ENCODE results near the gene CD302.
"Not testable (repeated sequence)": the region's sequence is repeated elsewhere in the genome, so short reads cannot be mapped to it uniquely, and the experiment has no call there.

The CD302 gene, protein sequence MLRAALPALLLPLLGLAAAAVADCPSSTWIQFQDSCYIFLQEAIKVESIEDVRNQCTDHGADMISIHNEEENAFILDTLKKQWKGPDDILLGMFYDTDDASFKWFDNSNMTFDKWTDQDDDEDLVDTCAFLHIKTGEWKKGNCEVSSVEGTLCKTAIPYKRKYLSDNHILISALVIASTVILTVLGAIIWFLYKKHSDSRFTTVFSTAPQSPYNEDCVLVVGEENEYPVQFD

GRCh38 chr2:159797543-159798375 is at the start of gene CD302:
Gene CD302 (minus strand): TSS chr2:159798208. CDS start chr2:159798198, 10 bp downstream.
- DNase-seq, result peak in 3 of 4 experiments; percentile 1 to 9 (median 3)

- no peak for DNase-seq
These were observed 48.6 kb upstream of the CD302 start for GRCh38 chr2:159846564-159846963.

DNA sequence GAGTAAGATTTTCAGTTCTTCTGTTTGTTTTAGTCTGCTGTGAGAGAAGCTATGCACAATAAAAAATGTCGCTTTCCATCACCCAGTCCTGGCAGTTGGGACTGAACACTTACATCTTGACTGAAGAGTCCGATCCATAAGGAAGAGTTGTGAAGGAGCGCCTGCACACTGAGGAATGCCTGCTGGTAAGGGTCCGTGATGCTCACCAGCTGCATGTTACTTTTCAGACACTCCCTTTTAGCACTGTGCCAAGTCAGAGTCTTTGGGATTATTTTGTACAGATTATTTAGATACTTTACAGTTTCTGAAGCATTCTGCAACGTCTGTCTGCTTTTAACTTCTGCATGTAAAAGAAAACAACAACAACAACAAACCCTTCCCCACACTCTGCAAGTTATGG is 42.6 kb upstream of the CD302 start:
- no peak for DNase-seq

DNA sequence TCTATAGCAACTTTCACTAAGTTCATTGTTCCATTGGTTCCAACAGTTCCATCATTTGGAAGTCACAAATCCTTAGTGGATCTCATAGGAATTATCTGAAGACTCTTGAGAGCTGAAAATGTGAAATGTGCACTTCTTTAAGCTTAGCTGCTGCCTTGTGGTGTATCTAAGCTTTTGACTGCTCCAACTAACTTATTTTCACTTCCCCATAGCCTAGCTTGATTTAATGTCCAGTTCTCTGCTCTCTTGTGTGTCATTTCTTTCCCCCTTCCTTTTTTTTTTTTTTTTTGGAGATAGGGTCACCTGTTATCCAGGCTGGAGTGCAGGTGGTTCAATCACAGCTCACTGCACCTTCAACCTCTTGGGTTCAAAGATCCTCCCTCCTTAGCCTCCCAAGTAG is 34.9 kb upstream of the CD302 start:
- DNase-seq, result no peak

DNA sequence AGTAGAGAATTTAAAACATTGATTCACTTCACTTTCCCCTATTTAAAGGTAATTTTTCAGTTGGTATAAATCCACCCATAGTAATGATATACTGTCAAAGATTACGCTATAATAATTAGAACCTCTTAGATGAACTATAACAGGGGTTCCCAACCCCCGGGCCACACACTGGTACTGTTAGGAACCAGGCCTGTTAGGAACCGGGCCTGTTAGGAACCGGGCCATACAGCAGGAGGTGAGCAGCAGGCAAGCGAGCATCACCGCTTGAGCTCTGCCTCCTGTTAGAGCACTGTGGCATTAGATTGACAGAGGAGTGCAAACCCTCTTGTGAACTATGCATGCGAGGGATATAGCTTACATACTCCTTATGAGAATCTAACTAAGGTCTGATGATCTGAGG is 34.0 kb upstream of the CD302 start:
- no peak for DNase-seq

DNA sequence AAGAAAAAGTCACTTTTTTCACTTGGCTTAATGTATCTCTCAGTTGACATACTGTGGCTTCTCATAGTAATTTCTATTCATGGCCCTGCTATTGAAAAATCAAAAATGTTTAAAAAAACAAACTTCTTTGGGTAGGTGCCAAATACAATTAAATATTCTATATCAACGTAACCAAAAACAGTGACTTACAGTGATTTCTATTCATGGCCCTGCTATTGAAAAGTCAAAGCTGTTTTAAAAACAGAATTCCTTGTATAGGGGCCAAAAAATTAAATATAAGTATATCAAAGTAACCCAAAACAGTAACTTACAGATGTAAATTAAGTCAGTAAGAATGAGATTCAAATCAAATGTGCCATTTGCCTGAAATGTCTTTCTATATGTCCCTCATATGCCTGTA is 31.4 kb upstream of the CD302 start:
- DNase-seq, result no peak

DNA sequence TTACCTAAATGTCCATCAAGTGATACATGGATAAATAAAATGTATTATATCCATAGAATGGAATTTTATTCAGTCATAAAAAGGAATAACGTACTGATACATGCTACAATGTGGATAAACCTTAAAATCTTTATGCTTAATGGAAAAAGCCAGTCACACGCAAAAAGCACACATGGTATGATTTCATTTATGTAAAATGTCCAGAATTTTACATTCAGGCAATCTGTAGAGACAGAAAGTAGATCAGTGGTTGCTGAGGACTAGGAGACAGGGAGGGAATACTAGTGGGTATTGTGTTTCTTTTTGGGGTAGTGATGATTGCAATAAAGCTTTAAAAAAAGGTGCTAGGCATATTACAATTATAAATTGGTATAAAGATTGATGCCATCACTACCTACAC is 30.7 kb upstream of the CD302 start:
- DNase-seq, result no peak

DNA sequence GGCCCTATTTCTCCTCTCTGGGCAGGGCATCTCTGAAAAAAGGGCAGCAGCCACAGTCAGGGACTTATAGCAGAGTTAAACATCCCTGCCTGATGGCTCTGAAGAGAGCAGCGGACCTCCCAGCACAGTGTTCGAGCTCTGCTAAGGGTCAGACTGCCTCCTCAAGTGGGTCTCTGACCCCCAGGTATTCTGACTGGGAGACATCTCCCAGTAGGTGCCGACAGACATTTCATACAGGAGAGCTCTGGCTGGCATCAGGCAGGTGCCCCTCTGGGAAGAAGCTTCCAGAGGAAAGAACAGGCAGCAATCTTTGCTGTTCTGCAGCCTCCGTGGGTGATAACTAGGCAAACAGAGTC is 24.4 kb upstream of the CD302 start:
- not testable (repeated sequence) for DNase-seq

GRCh38 chr2:159821775-159822477 is 23.9 kb upstream of the CD302 start:
- not testable (repeated sequence) for DNase-seq

GRCh38 chr2:159818940-159819339 is 20.9 kb upstream of the CD302 start:
- DNase-seq, result no peak

- DNase-seq, result no peak
These were observed 19.3 kb upstream of the CD302 start for GRCh38 chr2:159817283-159817682.

DNA sequence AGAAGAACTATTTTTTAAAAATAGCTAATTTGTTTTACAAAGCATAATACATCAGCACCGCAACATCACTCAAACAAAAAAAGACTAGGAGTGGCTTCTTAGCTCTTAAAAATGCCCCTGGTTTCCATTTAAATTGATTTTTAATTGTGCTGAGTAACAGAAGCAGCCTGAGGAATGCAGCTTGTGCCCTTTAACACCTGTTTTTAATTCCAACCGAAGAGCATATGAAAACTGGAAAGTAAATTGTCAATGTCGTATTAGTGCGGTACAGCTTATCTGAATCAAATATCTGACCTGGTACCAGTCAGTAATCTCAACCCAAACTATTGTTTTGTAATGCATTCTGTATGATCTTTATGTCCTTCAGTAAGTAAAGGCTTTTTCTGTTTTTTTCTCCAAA is 13.2 kb upstream of the CD302 start:
- no peak for DNase-seq

DNA sequence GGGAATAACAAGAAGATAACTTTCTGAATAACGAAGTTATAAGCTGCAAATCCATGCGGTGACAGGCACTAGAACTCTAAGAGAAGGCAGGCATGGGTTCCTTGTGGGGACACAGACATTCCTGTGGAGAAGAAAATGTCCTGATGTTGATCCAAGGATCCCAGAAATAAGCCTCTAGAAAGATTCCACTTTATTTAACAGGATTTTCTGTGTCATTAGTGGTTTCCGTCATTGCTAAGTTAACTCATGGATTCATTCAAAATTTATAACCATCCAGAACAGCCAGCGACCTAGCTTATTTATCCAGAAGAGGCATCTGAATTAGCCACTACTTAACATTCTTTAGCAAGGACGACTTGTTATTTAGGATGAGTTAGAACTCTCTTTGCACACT is 10.0 kb upstream of the CD302 start:
- DNase-seq, result no peak

DNA sequence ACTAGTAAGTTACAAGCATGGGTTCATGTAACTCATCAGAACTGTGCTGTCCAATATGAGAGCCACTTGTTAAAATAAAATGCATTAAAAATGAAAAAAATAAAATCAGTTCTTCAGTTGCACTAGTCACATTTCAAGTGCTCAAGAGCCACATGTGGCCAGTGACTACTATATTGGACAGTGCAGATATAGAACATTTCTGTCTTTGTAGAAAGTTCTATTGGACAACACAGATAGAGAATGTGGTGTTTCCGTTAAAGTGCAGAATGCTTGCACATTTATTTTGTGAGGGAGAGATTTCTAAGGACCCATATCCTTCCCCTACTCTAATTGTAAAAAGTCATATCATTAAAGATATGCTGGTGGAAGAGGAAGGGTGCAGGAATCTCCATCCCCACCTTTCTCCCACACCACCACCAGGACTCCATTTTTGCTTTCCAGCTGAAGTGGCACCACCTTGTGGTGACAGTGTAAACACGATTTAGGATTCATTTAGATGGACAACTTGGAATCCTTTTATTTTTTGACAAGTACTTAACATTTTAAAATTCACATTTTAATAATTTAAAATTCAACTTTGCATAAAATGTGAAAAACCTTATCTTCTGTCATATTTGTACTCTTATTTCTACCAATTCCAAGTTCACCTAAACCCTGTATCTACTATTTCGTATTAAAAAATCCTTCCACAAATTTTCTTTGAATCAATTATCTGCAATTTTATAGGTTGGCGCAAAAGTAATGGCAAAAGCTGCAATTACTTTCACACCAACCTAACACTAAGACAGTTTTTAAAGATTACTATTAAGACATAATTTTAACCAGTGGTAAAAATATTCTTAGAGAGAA is 9.4 kb upstream of the CD302 start:
- peak in 1 of 4 experiments; percentile 0 for DNase-seq

DNA sequence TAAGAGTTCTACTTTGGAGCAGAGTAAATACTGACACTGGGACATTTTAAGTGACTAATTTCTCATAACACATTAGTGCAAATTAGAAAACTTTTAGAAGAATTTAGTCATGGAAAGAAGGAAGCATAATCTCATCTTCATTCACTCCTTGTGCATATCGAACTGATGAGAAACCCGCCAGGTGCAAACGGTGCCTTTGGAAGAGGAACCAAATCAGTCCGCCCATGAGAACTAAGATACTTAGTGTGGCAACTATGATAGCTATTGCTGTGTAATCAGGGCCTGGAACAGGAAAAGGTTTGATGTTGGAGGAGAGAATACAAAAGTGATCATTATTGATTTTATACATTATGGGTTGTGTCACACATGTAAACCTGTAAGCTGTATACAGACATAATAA is 6.9 kb upstream of the CD302 start:
- DNase-seq, result no peak

DNA sequence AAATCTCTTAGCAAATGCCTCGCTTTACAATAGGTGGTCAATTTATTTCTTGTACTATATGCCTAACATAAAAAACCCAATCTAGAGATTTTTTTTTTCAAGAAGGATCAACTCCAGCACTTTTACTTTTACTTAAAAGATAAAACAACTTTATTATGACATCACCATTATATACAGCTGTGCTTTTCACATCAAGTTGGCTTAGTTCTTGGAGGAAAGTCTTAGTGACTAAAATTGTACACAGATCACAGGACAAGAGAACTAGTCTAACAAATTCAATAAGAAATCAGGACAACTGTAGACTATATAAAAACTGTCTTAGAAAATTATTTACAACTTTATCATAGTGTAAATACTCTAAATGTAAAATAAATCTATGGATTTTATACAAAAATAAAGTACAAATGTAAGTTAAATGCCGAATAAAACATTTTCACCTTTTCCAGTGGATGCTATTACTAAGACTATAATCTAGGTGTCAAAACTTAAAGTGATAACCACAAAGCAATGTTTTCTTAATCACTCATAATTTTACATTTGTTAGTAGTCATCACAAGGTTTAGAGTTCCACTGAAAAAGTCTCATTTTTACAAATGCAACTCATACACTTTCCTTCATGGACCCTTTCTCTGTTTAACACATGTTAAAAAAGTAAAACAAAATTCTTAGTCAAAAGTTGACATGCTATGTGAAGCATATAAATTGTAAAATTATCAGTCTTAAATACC is 5.4 kb upstream of the CD302 start:
- no peak for DNase-seq

GRCh38 chr2:159802673-159803072 is 4.7 kb upstream of the CD302 start:
- DNase-seq, result no peak

- no peak for DNase-seq
These were observed 1.8 kb upstream of the CD302 start for GRCh38 chr2:159799833-159800232.

DNA sequence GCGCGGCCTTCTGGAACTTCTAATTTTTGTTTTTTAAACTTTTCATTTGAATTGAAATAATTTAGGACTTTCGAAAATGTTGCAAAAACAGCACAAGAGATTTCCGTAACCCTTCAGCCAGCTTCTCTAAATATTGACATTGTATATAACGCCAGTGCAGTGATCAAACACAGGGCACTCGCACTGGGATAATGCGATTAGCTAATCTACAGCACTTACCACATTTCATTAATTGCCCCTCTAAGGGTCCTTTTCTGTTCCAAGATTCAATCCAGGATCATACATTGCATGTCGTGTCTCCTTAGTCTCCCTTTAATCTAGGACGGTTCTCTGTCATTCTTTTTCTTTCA is 343 bp upstream of the CD302 start:
- no peak for DNase-seq

- no peak for DNase-seq
These were observed 824 bp downstream of the CD302 start for GRCh38 chr2:159797225-159797542.

DNA sequence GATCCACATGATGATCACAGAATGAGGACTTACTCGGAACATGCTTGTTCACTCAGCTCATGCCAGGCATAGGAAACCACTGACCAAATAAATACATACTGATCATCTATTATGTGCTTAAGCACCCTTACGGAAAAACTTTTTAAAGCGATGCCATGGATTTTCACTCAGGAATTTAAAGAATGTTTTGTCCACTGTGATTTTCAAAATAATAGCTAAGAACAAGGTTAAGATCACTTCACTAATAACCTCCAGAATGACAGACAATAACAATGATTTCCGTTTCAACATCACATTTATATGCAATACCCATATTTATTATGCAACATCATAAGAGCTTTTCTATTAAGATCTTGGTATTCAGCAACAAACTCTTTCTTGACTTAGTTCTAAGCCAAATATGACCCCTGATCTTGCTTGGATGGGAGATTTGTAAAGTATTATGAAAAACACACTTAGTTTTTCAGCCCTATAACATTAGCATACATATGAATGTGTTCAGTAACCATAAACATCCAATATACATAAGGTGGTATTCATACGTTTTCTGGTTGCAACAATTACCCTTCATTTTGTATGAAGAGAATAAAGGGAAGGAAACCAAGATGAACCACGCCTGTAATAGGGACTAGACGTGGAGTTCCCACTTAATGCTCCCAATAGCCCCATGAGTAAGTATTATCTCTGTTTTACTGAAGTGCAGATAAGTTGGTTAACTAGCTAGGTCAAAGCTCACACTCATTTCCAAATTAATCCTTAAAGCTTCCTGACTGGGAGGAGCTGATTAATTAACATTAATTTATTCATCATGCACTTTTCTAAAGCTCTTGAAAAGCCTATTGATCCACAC is 1.9 kb downstream of the CD302 start:
- DNase-seq, result no peak

DNA sequence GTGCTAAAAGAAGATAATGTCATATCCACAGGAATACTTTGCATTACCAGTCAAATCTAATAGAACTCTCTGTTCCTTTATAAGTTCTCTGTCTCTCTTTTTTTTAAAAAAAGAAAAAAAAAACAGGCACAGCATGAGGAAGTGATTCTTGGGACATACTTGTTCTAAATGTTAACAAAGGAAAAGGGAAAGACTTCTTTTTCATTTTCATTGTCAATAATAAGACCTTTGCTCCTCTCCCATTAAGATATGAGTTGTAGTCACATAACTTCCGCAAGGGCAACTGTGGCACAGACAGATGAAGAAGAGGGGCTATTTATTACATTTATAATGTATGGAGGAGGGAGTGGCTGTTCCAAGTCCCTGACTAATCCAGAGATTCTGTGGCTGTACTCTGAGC is 4.7 kb downstream of the CD302 start:
- DNase-seq, result no peak
